HG03521 (cell line): ENCODE results near the gene FOXO3.
"Not testable (repeated sequence)": the region's sequence is repeated elsewhere in the genome, so short reads cannot be mapped to it uniquely, and the experiment has no call there.

Experiments
- ATAC-seq: cut with Tn5 transposase; IDR thresholded peaks from one replicate; pipeline ENCODE4 v1.9.1; 2021; ENCODE audit warnings: mild to moderate bottlenecking, moderate library complexity; ENCODE audit not compliant: unreplicated experiment

Gene FOXO3

GRCh38 chr6:108560463-108561308, at the start of gene FOXO3:
Gene FOXO3 (plus strand): TSS chr6:108560917. CDS start chr6:108561209, 292 bp downstream.
- no peak for ATAC-seq

- ATAC-seq, result no peak
These were observed 41.8 kb upstream of the FOXO3 start for GRCh38 chr6:108518714-108519576.

GRCh38 chr6:108521616-108522107, 39.1 kb upstream of the FOXO3 start:
- ATAC-seq, result no peak

- ATAC-seq, result no peak
These were observed 37.0 kb upstream of the FOXO3 start for GRCh38 chr6:108523697-108524096.

- ATAC-seq, result no peak
These were observed 36.0 kb upstream of the FOXO3 start for GRCh38 chr6:108524528-108525248.

- ATAC-seq, result no peak
These were observed 34.0 kb upstream of the FOXO3 start for GRCh38 chr6:108526739-108527174.

- ATAC-seq, result no peak
These were observed 31.8 kb upstream of the FOXO3 start for GRCh38 chr6:108528878-108529277.

GRCh38 chr6:108531332-108531731, 29.4 kb upstream of the FOXO3 start:
- ATAC-seq, result no peak

- no peak for ATAC-seq
These were observed 25.5 kb upstream of the FOXO3 start for GRCh38 chr6:108535114-108535742.

GRCh38 chr6:108535920-108536535, 24.7 kb upstream of the FOXO3 start:
- not testable (repeated sequence) for ATAC-seq

- no peak for ATAC-seq
These were observed 18.6 kb upstream of the FOXO3 start for GRCh38 chr6:108541843-108542759.

- no peak for ATAC-seq
These were observed 17.4 kb upstream of the FOXO3 start for GRCh38 chr6:108543175-108543940.

- ATAC-seq, result no peak
These were observed 16.1 kb upstream of the FOXO3 start for GRCh38 chr6:108544606-108545005.

- no peak for ATAC-seq
These were observed 14.4 kb upstream of the FOXO3 start for GRCh38 chr6:108546079-108547049.

GRCh38 chr6:108549241-108549640, 11.5 kb upstream of the FOXO3 start:
- no peak for ATAC-seq

- ATAC-seq, result no peak
These were observed 11.0 kb upstream of the FOXO3 start for GRCh38 chr6:108549741-108550140.

GRCh38 chr6:108550256-108550655, 10.5 kb upstream of the FOXO3 start:
- ATAC-seq, result no peak
